Cortex of kidney (tissue), 1 donor: ENCODE measurements around the gene PRRT1B.
"Not testable (repeated sequence)": the region's sequence is repeated elsewhere in the genome, so short reads cannot be mapped to it uniquely, and the experiment has no call there.

Experiments
- DNase-seq: peaks from one replicate; lab custom pipeline; 2025; lab: John Stamatoyannopoulos, UW

Gene PRRT1B

GRCh38 chr9:131545003-131545785, at the start of gene PRRT1B:
Gene PRRT1B (plus strand): TSS chr9:131545523. CDS start chr9:131545616, 93 bp downstream.
- DNase-seq: no peak

DNA sequence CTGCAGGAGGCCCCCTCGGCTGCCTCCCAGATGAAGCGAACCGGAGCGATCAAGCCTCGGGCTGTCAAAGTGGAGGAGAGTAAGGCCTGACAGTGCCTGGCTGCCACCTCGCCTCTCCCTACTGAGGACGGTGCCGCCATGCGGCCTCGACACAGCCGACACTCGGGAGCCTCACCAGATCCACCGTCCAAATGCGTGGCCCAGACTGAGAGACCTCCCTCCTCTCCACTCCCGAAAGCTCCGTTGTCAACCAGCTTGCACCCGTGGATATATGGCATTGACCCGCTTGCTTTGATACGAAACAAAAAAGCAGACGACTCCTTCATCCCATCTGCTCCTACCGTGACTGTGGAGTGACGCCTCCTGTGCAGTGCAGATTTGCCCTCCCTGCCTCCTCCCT, 49.5 kb upstream of the PRRT1B start:
- no peak for DNase-seq

GRCh38 chr9:131496844-131497405, 48.4 kb upstream of the PRRT1B start:
- DNase-seq: no peak

DNA sequence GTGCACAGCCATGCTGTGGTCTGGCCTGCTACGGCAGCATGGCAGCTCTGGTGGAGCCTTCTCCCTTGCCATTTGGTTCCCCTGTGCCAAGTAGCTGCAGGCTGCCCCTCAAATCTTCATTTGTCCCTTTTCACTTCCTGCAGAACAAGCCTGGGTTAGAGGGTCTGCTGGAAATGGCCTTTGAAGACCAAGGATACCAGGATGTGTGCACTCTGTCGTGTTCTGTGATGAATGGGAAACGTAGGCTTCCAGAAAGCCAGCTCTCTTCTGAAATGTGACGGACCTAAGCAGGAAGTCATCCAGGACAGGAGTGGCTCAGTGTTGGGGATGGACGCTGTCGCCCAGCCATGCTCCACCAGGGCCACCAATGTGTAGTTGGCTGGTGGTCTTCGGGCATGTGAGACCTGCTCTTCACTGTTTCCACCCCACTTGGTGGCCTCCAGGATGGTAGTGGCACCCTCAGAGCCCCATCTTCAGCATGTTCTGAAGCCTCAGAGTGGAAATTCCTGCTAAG, 46.0 kb upstream of the PRRT1B start:
- no peak for DNase-seq

- DNase-seq: no peak
Observed at GRCh38 chr9:131500377-131500776, 44.9 kb upstream of the PRRT1B start.

DNA sequence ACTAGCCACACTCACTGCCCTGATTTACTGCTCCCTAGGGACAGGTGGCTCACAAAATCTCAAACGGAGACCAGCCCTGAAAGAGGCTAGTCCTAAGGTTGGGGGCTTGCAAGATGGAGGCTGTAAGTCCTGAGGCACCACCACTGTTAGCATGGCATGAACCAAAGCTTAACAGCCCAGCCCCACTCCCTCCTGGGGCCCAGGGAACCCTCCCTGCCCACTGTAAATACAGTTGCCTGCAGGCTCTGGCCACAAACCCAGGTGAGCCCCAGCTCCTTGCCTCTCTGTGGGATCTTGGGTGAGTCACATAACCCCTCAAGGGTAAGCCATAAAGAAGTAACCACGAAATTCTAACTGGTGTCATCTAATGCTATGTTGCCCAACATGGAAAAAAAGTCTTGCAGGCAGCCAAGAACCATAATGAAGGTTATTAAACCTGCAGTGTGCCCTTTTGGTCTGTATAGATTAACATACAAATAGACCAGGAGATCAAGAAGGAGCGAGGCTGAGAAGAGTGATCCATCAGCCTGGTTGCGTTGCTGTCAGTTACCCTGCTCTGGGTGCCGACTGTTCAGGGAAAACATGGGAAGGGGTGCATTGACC, 44.3 kb upstream of the PRRT1B start:
- no peak for DNase-seq

GRCh38 chr9:131502781-131503625, 42.3 kb upstream of the PRRT1B start, which contains the start of gene POMT1:
Gene POMT1 (plus strand): TSS chr9:131502918. CDS start chr9:131504219, 1,301 bp downstream.
- peak; percentile 67 for DNase-seq

- no peak for DNase-seq
Observed at GRCh38 chr9:131503626-131504465, 41.5 kb upstream of the PRRT1B start.

DNA sequence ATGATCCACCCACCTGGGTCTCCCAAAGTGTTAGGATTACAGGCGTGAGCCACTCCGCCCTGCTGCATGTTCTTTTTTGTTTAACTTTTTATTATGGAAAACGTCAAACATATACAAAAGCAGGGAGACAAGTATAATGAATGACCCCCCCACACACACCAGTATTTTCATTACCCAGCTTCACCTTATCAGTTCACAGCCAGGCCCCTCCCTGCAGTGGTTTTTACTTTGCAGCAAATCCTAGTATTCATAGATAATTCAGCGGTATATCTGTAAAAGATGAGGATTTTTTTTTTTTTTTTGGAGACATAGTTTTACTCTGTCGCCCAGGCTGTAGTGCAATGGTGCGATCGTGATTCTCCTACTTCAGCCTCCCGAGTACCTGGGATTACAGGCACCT, 40.3 kb upstream of the PRRT1B start:
- no peak for DNase-seq

DNA sequence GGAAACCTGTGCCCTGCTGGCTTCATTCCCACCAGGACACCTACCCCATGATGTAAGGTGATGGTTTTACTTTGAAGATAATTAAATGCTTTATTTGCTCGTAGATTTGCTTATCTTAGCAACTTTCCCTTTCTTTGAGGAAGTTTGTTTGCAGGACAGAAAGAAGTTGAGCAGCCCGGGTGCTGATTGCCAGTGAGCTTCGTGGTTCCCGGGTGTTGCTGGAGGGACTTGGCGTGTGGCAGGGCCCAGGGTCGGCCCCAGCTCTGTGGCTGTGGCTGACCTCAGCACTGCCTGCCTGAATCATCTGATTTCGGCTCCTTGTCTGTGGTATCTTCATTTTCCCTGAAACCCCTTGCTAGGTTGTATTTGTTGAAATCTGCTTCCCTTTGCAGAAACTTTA, 33.9 kb upstream of the PRRT1B start:
- DNase-seq: no peak

DNA sequence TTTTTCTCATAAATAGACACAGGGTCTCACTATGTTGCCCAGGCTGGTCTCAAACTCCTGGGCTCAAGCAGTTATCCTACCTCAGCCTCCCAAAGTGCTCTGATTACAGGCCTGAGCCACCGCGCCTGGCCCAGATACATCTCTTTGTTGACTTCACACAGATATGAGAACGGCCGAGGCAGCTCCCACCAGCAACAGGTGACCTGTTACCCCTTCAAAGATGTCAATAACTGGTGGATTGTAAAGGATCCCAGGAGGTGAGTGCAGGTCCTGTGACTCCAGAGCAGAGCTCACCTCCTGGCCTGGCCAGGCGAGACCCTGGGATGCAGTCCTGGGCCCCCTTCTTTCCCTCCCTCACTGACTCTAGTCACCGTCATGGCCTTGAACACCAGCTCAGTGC, 33.4 kb upstream of the PRRT1B start:
- no peak for DNase-seq

GRCh38 chr9:131513177-131513576, 32.1 kb upstream of the PRRT1B start:
- no peak for DNase-seq

DNA sequence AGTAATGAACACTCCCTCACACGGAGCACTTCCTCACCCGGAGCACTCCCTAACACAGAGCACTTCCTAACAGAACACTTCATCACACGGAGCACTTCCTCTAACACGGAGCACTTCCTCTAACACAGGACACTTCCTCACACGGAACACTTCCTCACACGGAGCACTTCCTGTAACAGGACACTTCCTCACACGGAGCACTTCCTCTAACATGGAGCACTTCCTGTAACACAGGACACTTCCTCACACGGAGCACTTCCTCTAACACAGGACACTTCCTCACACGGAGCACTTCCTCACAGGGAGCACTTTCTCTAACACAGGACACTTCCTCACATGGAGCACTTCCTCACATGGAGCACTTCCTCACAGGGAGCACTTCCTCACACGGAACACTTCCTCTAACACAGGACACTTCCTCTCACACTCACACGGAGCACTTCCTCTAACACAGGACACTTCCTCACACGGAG, 29.7 kb upstream of the PRRT1B start:
- DNase-seq: not testable (repeated sequence)

GRCh38 chr9:131516100-131516499, 29.2 kb upstream of the PRRT1B start:
- no peak for DNase-seq

- no peak for DNase-seq
Observed at GRCh38 chr9:131516930-131517329, 28.4 kb upstream of the PRRT1B start.

- DNase-seq: no peak
Observed at GRCh38 chr9:131517761-131518190, 27.5 kb upstream of the PRRT1B start.

GRCh38 chr9:131518553-131518952, 26.8 kb upstream of the PRRT1B start:
- DNase-seq: no peak

DNA sequence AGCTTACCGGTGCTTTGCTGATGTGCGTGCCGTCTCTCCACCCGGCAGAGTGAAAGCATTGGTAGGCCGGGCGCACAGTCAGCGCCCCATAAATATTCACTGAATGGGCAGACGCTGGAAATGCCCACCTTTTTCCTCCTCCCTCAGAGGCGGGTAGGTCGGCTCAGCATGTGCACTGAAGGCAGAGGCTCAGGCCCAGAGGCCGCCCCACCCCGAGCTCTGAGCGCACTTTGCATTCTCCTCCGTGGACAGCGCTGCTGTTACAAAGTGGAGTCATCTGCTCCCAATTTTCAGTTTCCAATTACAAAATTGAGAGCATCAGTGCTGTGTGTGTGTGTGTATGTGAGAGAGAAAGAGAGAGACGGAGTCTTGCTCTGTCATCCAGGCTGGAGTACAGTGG, 24.8 kb upstream of the PRRT1B start:
- DNase-seq: no peak

DNA sequence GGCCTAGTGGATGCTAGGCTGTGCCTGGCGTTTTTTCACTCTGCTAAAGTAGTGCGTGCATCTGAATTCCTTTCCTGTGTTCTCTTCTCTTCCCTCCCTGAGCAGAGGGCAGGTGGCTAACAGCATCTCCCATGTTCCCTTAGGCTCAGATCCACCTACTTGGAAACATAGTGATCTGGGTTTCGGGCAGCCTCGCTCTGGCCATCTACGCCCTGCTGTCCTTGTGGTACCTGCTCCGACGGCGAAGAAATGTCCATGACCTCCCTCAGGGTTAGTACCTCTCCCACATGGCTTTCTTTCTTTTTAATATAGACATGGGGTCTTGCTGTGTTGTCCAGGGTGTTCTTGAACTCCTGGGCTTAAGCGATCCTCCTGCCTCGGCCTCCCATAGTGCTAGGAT, 24.1 kb upstream of the PRRT1B start:
- no peak for DNase-seq

DNA sequence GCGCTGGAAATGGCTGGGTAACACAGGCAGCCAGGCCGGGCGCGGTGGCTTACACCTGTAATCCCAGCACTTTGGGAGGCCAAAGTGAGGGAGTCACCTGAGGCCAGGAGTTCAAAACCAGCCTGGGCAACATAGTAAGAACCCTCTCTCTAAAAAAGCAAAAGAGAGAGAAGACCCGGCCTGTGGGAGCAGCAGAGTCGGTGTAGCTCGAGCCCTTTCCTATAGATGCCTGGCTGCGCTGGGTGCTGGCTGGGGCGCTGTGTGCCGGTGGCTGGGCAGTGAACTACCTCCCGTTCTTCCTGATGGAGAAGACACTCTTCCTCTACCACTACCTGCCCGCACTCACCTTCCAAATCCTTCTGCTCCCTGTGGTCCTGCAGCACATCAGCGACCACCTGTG, 23.5 kb upstream of the PRRT1B start:
- no peak for DNase-seq
